HG03060 (cell line): ENCODE results near the gene KLHL21.
"Not testable (repeated sequence)": the region's sequence is repeated elsewhere in the genome, so short reads cannot be mapped to it uniquely, and the experiment has no call there.

Experiments
- ATAC-seq: cut with Tn5 transposase; IDR thresholded peaks from one replicate; pipeline ENCODE4 v1.9.1; 2021; ENCODE audit warnings: low read depth, moderate number of reproducible peaks; ENCODE audit not compliant: unreplicated experiment

Gene KLHL21, protein sequence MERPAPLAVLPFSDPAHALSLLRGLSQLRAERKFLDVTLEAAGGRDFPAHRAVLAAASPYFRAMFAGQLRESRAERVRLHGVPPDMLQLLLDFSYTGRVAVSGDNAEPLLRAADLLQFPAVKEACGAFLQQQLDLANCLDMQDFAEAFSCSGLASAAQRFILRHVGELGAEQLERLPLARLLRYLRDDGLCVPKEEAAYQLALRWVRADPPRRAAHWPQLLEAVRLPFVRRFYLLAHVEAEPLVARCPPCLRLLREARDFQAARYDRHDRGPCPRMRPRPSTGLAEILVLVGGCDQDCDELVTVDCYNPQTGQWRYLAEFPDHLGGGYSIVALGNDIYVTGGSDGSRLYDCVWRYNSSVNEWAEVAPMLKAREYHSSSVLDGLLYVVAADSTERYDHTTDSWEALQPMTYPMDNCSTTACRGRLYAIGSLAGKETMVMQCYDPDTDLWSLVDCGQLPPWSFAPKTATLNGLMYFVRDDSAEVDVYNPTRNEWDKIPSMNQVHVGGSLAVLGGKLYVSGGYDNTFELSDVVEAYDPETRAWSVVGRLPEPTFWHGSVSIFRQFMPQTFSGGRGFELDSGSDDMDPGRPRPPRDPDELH

DNA sequence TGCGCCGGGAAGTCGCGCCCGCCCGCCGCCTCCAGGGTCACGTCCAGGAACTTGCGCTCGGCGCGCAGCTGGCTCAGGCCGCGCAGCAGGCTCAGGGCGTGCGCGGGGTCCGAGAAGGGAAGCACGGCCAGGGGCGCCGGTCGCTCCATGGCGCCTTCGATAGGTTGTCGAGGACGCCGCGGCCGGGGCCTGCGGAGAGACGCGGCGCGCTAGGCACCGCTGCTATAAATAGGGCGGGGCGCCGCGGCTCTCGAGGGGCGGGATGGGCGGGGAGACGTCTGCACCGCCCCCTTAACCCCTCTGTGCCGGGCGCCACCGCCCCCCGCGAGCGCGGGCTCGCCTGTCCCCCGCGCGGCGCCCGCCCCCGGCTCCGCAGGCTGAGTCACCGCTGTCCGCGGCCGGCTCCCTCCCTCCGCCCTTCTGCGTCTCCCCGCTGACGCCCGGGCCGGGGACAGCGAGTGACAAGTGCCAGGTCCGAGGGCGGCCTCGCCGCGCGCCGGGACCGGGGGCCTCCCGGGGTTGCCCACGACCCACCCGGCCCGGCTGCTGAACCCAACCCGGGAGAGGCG lies at the start of gene KLHL21:
Gene KLHL21 (minus strand): TSS at position 201 of the 569 bp plus-strand sequence. CDS start 52 bp downstream, at position 149.
- ATAC-seq, result no peak

DNA sequence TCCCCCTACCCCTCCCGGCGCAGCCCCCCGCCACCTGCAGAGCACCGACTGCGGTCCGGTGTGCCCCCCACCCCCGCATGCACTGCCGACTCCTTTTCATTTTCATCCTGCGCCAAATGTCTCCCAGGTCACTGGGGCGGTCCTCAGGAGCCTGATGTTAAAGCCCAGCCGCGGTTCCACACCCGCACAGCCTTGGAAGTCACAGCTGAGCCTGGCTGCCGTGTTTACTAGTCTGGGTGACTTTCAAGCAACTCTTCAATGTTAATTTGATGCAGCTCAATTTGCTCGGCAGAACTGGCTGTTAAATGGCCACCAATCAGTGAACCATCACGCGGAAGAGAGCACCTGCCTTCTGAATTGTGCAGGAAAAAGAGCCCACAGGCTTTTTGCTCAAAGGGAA lies 49.2 kb upstream of the KLHL21 start:
- ATAC-seq, result no peak

DNA sequence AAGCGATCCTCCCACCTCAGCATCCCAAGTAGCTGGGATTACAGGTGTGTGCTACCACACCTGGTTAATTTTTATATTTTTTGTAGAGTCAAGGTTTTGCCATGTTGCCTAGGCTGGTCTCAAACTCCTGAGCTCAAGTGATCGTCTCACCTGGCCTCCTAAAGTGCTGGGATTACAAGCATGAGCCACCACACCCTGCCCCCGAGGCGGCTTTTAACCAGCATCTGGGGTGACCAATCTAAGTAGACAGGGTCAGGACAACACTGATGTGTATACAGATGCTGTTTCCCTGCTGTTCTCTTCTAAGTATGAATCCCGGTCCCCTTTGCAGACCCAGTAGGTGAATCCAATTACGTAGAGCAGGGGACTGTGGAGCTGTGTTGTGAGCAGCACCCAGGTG lies 45.9 kb upstream of the KLHL21 start:
- ATAC-seq, result no peak

DNA sequence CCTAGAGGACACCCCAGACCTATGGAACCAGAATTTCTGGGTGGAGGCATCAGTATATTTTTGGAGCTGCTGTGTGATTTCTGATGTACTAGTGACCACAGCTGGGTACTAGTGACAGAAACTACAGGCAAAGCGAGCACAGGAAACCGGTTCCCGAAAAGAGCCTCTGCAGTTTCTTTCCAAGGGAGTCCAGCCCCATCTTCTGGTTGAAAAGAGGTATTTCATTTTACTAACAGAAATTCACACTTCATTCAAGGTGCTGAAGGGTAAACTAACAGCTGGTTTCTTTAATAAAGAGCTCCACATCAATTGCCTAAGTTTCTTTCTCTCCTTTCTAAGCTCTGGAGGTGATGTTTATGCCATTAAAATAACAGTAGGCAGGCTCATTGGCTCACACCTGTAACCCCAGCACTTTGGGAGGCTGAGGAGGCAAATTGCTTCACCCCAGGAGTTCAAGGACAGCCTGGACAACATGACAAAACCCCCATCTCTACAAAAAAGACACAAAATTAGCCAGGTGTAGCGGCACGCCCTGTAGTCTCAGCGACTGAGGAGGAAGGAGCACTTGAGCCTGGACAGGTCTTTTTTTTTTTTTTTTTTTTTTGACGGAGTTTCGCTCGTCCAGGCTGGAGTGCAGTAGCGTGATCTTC lies 44.0 kb upstream of the KLHL21 start:
- ATAC-seq, result no peak

DNA sequence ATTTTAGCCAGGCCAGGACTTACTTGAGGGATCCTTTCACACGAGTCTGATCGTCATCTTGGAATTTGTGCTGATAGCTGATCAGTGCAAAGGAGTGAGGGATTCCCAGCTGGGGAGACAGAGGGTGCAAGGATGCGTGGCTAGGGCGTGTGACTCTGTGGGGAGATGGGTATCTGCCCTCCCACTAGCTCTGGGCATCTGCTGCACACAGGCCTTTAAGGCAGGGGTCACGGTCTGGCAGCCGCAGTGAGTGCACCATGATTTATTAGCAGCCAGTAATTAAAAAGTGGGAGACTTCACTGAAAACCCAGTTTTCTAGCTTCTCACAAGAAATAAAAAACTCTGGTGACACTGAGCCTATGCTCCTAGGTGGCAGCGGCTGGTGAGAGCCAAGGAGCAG lies 42.3 kb upstream of the KLHL21 start:
- no peak for ATAC-seq

DNA sequence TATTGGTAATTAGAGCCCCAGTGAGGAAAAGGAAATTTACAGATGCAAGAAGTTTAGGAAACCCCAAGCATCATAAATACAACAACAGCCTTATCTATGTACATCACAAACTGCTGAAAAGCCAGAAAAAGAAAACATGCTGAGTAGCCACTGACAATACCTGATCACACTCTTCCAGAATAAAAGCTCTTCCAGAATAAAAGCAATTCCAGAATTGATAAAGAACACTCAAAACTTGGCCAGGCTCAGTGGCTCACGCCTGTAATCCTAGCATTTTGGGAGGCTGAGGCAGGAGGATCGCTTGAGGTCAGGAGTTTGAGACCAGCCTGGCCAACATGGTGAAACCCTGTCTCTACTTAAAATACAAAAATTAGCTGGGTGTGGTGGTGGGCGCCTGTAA lies 38.2 kb upstream of the KLHL21 start:
- ATAC-seq, result not testable (repeated sequence)

DNA sequence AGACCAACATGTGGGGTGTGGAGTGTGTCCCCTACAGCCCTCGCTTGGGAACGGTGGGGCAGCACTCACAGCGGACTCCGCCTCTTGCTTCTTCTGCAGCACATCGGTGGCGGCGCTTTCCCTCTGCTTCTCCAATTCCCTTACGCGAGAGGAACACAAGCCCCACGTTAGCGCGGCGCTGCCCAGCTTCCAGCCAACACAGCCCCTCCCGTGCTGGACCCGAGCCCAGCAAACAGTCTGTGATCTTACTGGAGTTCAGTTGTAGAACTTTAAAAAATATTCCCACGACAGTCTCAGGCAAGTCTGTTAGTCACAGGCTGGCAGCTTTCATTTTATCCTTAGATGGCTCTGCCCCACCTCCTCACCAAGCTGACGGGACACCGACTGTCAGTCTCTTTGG lies 35.6 kb upstream of the KLHL21 start:
- no peak for ATAC-seq

DNA sequence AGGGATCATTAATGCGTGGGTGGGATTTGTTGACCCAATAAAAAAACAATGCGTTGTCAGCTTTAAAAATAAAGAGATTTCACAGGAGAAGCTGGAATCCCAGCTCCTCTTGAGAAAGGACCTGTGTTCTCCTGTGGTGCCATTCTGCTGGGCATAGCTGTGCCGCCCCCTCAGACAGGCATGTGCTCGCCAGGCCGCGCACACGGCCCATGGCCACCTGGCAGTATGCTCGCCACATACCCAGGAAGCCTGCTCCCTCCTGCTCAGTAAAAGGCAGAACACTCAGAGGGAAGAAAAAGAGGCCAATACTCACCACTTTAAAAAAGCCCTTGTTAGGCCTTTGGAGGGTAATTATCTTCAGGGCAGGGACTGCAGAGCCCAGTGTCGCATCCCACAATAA lies 35.1 kb upstream of the KLHL21 start:
- ATAC-seq, result no peak

DNA sequence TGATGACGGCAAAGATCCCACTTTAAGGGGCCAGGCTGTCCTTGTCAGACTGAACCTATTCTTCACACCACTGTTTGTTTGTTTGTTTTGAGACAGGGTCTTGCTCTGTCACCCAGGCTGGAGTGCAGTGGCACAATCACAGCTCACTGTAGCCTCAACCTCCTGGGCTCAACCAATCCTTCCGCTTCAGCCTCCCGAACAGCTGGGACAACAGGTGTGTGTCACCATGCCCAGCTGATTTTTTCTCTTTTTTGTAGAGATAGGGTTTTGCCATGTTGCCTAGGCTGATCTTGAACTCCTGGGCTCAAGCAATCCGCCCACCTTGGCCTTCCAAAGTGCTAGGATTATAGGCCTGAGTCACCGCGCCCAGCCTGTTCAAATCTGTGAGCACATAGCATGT lies 34.1 kb upstream of the KLHL21 start:
- not testable (repeated sequence) for ATAC-seq

DNA sequence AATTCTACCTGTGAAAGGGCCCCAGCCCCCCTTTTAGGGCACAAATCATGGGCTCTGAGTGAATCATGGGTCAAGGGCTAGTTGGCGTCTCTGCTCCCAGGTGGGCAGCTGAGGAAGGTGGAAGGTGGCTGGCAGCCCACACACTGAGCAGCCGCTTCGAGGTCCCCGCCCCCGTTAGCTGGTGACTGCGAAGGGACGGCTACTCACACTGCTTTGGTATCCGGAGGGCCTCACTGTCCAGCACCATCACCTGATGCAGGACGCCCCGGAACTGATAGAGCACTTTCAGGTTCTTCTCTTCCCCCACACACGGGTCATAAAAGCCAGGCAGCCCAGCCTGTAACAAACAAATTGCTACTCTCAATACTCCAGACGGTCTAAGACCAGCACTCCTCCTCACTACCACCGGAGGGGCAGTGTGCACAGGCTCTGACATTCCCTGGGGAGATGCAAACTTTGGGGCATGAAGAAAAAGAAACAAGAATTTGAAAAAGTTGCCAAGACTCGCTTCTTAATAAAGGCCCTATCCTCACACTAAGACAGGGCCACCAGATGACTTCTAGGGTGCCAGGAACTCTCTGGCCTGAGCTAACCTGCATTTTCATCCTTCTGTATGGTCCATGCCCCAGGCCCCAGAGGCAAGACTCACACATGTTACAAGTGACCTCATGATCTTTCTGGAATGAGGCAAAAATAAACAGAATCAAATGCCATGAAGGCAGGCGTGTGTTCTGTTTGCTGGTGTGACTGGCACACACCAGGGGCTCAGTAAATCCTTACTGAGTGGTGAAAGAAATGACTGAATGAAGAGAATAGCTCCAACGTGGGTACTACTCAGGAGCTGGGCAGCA lies 33.5 kb upstream of the KLHL21 start:
- ATAC-seq, result no peak

DNA sequence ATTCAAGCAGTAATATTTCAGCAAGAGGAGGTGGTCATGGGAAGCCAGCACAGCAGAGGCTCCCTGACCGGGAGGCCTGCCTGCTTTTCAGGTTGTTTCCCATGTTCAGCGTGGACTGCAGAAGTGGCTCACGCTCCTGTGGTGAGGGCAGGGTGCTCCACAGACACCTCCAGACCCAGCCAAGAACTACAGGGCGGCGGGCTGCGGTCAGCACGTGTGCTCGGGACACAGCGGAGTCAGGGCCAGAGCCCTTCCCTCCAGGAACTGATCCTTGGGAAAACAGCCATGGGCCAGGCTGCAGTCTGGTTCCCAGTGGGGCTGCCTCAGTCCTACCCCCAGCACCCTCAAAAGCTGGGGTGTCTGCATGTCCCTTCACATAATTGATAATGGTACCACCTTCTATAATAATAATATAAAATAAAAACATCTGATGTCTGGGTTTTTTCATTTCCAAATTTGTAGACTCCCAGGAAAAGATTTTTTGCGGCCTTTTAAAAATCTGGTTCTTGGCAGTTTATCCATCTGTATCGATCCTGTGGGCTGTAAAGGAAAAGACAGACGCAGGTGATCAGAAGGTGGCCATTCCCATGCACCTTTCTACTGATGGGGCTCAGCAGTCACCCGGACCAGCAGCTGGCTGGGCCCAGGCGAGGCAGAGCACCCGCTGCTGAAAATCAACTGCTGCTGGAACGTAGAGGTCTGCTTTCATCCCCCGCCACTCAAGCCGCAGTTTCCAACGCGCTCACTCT lies 32.7 kb upstream of the KLHL21 start:
- ATAC-seq, result no peak

DNA sequence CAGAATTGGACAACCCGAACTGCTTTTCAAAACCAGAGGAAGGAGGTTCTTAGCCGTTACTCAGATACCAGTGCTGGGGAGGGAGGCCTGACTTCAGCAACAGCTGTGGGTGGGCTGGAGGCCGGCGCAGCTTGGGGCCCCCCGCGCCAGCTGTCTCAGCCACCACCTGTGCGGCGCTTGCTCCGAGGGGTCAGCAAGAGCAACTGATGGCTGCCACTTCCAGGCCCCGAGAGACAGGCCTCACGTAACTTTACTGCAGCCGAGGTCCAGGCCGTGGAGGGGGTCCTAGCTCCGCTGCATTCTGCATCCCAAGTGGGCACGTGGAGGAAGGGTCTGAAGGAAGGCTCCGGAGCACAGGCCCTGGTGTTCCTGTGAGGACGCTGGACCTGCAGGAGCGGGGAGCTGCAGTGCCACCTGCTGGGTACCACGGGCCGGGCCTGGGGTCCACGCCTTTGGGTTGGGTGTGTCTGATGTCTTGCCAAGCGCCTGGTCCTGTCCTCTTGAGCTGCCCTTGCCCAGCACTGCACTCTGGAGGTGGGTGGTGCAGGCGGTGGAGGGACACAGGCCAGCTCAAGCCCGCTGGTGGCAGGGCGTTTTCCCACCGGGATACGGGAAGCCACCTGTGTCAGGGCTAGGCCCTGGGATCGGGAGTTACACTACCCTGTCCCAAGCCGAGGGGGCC lies 31.8 kb upstream of the KLHL21 start:
- no peak for ATAC-seq

DNA sequence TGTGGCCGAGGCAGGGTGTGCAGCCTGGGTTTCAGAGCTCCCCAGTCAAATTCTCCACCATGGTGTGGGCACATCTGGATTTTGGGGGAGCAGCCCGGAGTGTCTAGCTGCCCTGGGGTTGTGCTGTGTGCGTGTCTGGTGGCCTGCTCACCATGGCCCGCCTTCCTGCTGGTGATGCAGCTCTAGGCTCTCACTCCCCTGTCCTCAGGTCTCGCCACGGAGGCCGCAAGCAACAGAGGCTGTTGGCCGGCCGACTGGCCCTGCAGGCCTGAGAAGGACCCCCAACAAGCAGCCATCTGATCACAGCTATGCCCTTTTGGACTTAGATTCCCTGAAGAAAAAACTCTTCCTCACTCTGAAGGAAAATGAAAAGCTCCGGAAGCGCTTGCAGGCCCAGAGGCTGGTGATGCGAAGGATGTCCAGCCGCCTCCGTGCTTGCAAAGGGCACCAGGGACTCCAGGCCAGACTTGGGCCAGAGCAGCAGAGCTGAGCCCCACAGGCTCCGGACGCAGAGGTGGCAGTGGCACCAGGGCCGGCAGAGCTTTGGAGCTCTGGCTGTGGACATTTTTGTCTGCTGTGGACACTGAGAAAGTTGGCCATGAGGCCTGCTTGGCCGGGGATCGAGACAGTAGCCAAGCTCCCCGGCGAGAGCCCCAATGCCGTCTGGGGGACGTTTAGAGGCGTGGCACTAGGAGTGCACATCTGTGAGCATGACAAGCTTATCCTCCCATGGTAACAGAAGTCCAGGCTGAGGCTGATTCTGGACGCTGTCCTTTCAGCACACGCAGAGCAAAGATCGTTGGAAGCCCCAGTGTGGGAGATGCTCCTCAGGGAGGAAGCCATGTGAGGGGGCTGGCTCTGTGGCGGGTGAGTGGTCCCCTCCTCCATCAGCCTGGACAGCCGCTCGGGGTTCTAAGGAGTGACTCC lies 30.2 kb upstream of the KLHL21 start:
- ATAC-seq, result no peak

DNA sequence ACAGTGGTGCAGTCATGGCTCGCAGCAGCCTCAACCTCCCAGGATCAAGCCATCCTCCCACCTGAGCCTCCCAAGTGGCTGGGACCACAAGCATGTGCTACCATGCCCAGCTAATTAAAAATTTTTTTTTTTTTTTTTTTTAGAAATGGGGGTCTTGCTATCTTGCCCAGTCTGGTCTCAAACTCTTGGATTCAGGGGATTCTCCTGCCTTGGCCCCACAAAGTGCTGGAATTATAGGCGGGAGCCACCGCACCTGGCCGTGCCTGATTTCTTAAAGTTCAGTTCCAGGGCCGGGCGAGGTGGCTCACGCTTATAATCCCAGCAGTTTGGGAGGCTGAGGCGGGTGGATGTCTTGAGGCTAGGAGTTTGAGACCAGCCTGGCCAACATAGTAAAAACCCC lies 28.4 kb upstream of the KLHL21 start:
- ATAC-seq, result no peak

DNA sequence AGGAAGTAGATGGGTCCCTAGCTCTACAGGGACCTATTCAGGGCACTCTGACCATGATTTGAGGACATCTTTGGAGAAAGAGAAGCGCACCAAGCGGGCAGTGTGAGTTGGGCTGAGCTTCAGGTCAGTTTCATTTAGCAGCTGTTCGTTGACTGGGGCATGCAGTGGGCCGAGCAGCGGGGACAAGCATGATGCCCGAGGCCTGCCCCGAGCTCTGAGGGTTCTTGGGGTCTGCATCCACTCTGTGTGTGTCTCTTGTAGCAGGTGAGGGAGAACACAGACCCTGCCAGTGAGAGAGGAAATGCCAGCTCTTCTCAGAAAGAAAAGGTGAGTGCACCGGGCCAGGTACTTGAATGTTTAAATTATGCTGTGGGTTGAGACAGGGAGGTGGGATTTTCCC lies 27.4 kb upstream of the KLHL21 start:
- no peak for ATAC-seq

DNA sequence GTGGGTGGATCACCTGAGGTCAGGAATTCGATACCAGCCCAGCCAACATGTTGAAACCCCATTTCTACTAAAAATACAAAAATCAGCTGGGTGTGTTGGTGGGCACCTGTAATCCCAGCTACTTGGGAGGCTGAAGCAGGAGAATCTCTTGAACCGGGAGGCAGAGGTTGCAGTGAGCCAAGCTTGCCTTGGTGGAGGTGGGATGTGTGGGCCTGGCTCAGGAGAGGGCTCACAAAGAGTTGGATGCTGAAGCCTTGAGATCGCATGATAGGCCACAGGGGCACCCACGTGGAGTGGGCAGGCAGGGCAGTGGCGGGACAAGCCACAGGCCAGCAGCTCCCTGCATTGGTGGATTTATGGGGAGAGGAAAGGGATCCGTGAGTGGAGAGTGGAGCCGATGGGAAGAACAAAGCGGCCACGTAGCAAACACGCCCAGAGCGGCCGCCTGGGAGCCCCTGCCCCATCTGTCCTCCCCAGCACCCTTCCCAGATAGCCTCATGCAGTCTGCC lies 26.4 kb upstream of the KLHL21 start:
- no peak for ATAC-seq

DNA sequence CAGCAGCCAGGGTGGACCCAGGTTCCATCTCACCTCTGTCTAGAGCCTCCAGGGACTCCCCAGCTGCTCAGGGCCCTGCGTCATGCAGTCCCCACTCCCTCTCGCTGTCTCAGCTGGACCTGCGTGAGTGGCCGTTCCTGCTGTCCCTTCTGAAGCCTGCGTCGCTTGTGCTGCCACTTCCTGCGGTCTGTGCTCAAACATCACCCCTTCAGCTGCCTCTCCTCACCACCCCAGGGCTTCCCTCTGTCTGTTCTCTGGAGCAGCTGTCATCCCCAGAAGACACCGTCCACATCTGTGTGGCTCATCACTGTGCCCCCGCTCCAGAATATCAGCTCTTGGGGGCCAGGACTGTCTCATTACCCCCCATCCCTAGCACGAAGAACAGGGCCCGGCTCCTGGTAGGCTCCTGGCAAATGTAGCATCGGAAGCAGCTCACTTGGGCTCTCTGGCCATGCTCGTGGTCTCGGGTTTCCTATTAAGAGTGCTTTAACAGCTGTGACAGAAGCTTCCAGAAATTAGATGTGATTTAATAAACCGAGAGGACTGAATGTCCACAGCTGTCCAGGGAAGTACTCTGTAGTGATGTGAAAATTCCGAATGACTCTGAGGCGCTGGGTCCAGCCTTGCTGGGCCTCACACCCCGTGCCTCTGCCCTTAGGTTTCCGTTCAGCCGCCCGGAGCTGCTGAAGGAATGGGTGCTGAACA lies 25.3 kb upstream of the KLHL21 start:
- ATAC-seq, result no peak
